GM12864 (cell line): ENCODE results near the gene IL6R.

Experiments used
- DNase-seq: peaks from one replicate; pipeline ENCODE4 v3.0.0-alpha.2; 2011; ENCODE audit warnings: low read depth
- H3K4me3 ChIP-seq: 2 replicates; pipeline ENCODE4 v1.5.1; 2011; ENCODE audit warnings: mild to moderate bottlenecking, low read depth, low read length, control low read depth
- TF ChIP-seq, protein P1 (sequence below): IDR thresholded peaks from 2 replicates; pipeline ENCODE4 v1.5.1; 2011; ENCODE audit warnings: low read depth, mild to moderate bottlenecking, moderate library complexity, low read length, control low read depth, inconsistent platforms; ENCODE audit errors: missing control alignments

Gene IL6R

DNA sequence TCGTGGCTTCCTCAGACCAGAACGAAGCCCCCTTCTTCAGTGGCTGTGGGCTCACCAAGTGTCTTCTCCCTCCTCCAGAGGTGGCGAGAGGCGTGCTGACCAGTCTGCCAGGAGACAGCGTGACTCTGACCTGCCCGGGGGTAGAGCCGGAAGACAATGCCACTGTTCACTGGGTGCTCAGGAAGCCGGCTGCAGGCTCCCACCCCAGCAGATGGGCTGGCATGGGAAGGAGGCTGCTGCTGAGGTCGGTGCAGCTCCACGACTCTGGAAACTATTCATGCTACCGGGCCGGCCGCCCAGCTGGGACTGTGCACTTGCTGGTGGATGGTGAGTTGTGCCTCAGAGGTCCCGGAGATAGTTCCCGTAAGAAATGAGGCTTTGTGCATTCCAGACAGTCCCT lies 24.0 kb downstream of the IL6R start:
- TF ChIP-seq, protein P1, sequence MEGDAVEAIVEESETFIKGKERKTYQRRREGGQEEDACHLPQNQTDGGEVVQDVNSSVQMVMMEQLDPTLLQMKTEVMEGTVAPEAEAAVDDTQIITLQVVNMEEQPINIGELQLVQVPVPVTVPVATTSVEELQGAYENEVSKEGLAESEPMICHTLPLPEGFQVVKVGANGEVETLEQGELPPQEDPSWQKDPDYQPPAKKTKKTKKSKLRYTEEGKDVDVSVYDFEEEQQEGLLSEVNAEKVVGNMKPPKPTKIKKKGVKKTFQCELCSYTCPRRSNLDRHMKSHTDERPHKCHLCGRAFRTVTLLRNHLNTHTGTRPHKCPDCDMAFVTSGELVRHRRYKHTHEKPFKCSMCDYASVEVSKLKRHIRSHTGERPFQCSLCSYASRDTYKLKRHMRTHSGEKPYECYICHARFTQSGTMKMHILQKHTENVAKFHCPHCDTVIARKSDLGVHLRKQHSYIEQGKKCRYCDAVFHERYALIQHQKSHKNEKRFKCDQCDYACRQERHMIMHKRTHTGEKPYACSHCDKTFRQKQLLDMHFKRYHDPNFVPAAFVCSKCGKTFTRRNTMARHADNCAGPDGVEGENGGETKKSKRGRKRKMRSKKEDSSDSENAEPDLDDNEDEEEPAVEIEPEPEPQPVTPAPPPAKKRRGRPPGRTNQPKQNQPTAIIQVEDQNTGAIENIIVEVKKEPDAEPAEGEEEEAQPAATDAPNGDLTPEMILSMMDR: no peak
- DNase-seq: no peak

DNA sequence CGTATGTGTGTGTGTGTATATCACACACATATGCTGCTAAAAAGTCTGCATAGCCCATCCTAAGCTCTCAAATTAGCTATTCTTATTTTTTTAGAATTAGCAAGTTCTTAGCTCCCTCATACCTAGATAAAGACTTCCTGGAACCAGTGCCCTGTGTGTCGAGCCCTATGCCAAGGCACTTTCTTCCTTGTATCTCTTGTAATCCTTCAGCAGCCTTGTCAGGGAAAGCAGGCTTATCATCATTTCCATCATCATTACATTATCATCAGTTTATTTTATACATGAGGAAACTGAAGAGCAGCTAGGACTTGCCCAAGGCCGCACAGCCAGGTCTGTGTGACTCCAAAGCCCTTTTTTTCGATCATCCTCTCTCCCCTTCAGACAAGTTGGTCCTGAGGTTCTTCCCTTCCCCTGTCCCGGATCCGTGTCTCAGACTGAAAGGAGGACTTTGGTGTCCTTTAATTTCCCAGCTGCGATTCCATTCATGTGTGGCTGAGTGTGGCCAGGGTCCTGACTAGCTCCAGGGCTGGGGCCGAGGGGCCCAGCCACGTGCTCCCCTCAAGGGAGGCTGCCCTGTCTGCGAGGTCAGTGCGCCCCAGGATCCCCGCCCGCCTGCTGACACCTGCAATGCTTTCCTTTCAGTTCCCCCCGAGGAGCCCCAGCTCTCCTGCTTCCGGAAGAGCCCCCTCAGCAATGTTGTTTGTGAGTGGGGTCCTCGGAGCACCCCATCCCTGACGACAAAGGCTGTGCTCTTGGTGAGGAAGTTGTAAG lies 24.9 kb downstream of the IL6R start:
- no peak for DNase-seq
- TF ChIP-seq, protein P1: no peak
- H3K4me3 ChIP-seq: no peak overlapping the region

More for the DNA sequence above, 24.0 kb downstream of the IL6R start:
- H3K4me3 ChIP-seq: no peak overlapping the region

DNA sequence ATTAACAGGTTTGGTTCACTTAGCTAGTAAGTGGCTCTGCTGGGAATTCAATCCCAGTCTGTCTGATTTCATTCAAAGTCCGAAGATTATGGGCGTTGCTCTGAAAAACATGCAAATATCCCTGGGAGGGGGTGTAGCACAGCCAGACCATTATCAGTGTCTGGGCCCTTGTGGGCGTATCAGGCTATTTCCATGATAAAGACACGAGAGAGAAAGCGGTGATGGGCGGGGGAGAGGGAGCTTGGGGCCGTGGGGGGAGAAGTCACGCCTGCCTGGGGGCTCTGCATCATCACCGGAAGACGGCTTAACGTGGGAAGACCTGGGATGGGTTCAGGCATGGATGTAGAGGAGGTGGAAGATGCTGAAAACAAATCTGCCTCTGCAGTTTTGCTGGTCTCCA lies 25.8 kb downstream of the IL6R start:
- TF ChIP-seq, protein P1: no peak
- no peak for DNase-seq
- H3K4me3 ChIP-seq: no peak overlapping the region

DNA sequence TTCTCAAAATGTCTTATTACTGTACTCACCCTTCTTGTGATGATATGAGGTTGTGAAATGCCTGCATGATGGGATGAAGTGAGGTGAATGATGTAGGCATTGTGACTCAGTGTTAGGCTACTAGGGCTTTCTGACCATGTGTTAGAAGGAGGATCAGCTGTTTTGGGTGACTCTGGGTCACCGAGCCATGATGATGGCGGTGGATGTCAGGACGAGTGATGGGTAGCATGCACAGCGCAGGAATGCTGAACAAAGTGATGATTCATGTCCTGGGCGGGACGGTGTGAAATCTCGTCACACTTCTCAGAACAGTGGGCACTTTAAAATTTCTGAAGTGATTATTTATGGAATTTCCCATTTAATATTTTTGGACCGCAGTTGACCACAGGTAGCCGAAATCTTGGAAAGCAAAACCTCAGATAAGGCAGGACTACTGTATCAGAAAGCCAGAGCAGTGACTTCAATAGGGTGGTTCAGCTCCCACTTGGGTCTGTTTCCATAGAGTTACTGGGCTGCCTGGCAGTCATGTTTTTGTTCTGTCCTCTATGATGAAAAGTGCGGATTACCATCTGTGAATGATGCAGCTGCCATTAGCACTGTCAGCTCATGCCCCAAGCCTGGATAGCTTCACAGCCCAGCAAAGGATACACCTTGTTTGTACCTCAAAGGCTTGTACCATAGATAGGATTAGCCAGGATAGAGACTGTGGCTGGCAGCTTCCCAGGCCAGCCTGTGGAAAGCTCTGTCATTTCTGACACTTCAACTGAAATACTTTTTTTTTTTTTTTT lies 26.6 kb downstream of the IL6R start:
- TF ChIP-seq, protein P1: no peak
- no peak overlapping the region for H3K4me3 ChIP-seq
- DNase-seq: no peak

DNA sequence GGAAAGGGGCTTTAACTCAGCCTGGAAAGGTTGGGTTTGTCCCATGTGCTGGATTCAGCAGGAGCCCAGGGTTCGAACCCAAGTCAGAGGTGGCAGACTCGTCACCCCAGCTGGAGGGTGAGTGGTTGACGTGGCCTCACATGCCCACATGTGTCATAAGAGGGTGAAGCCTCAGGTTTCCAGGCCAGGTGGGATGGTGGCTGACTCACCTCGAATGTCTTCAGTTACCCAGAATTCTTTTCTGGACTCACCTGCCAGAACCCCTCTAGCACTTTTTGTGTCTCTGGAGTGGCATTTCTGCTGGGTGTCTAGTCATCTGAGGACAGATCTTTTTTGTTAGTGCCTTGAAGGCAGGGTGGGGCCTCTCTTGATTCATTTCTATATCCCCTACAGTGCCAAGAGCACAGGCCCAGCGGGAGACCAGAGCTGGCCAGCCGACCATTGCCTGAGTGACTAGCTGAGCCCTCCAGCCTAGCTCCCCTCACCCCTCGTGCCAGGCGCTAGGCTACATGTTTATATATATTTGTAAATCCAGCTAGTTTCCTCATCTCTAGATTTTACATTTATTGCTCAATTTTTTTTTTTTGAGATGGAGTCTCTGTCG lies 28.1 kb downstream of the IL6R start:
- TF ChIP-seq, protein P1: no peak
- no peak for DNase-seq

DNA sequence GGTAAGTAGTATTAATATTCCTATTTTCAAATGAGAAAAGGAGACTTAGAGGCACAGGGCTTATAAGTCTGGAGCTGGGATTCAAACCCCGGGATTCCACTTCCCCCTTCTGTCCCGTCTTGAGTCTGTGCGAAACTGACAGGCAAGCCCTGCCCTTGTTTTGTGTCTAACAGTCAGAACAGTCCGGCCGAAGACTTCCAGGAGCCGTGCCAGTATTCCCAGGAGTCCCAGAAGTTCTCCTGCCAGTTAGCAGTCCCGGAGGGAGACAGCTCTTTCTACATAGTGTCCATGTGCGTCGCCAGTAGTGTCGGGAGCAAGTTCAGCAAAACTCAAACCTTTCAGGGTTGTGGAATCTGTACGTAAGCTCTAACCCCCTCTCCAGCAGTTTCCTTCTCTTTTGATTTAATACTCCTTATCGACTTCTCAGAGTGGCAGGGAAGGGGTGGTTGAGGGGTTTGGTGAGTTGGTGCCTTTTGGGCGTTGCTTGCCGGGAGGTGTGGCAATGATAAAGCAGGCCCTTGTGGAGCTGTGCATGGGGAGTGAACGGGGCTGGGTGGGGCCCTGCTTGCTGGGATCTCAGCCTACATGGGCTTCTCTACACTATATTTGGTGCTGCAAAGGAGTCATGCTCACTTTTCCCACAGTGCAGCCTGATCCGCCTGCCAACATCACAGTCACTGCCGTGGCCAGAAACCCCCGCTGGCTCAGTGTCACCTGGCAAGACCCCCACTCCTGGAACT lies 29.4 kb downstream of the IL6R start:
- no peak overlapping the region for H3K4me3 ChIP-seq
- TF ChIP-seq, protein P1: no peak
- DNase-seq: no peak

More for the DNA sequence above, 28.1 kb downstream of the IL6R start:
- no peak overlapping the region for H3K4me3 ChIP-seq
